HCT116 (cell line): ENCODE results near the gene CAPN15. TPM values are rescaled to one million over a fixed set of nuclear protein-coding genes. Genes with fewer than 3 reads are reported as not detected.

Experiments
- ATAC-seq: fragments of 200-7000 bp; cut with Tn5 transposase; 2 replicates; pipeline ENCODE4 v1.9.1; 2020; ENCODE audit warnings: mild to moderate bottlenecking, moderate library complexity
- BruUV-seq: library from RNA; stranded (reverse); fragments of 400-500 nt; replicated peaks from 2 replicates; lab custom pipeline; 2021; lab: Mats Ljungman, UMichigan
- CTCF ChIA-PET: fragments of 300-600 bp; sonication (Branson Sonifier 250); formaldehyde crosslinking; loops from one replicate; lab custom pipeline; 2021; ENCODE audit warnings: antibody characterized with exemption; lab: Charles Lee
- POLR2A ChIA-PET: fragments of 300-600, 350-600 bp; sonication (Branson Sonifier 250); formaldehyde crosslinking; loops from one replicate; lab custom pipeline; 2021; ENCODE audit warnings: antibody characterized with exemption; lab: Charles Lee
- RAD21 ChIA-PET, 2 experiments: fragments of 300-600 bp; sonication (Branson Sonifier 250); formaldehyde crosslinking; loops; one replicate each; lab custom pipeline; 2023; ENCODE audit warnings: low total read pairs in 2 of 2; ENCODE audit not compliant: uncharacterized antibody in 2 of 2, unreplicated experiment in 2 of 2, low non-redundant PET in 1 of 2; lab: Charles Lee
- DNase-seq: peaks from one replicate; pipeline ENCODE4 v3.0.0-alpha.2; 2010; ENCODE audit warnings: low read depth, low spot score
- H2AFZ ChIP-seq: fragments of 200-600 bp; shearing (Covaris generic), sonication (generic); 2 replicates; pipeline ENCODE4 v1.6.1; 2017; ENCODE audit warnings: low read depth, mixed run types, mixed read lengths, antibody characterized with exemption, low read length; ENCODE audit not compliant: poor library complexity, severe bottlenecking
- H3K27ac ChIP-seq: 2 replicates; pipeline ENCODE4 v1.5.1; 2012; ENCODE audit warnings: low read depth, low read length
- H3K27me3 ChIP-seq: fragments of 200-600 bp; sonication (generic); 2 replicates; pipeline ENCODE4 v1.6.1; 2016; ENCODE audit warnings: mixed run types, low read length, mixed read lengths; ENCODE audit not compliant: insufficient read depth
- H3K36me3 ChIP-seq, 2 experiments: fragments of 200-500 bp in 1 of 2; fragments of 200-600 bp in 1 of 2; sonication (Bioruptor generic) in 1 of 2; sonication (generic) in 1 of 2; 2 replicates each; pipeline versions ENCODE4 v1.5.1 to v1.6.1; 2014 to 2016; ENCODE audit warnings: low read length in 2 of 2, inconsistent platforms in 1 of 2, mixed read lengths in 1 of 2, mixed run types in 1 of 2; ENCODE audit not compliant: insufficient read depth in 2 of 2, control insufficient read depth in 1 of 2
- H3K4me1 ChIP-seq, 2 experiments: fragments of 200-600 bp in 1 of 2; sonication (generic) in 1 of 2; 2 replicates each; pipeline versions ENCODE4 v1.5.1 to v1.6.1; 2012 to 2017; ENCODE audit warnings: low read length in 2 of 2, inconsistent platforms in 1 of 2, mild to moderate bottlenecking in 1 of 2, mixed read lengths in 1 of 2, mixed run types in 1 of 2, moderate library complexity in 1 of 2; ENCODE audit not compliant: insufficient read depth in 2 of 2, control insufficient read depth in 1 of 2
- H3K4me2 ChIP-seq: fragments of 200-600 bp; sonication (generic); 2 replicates; pipeline ENCODE4 v1.6.1; 2017; ENCODE audit warnings: mixed run types, low read length, mixed read lengths
- H3K4me3 ChIP-seq, 2 experiments: fragments of 200-600 bp in 1 of 2; sonication (generic) in 1 of 2; replicated peaks in 1 of 2; 2 replicates each; pipeline ENCODE4 v1.5.1; 2011 to 2016; ENCODE audit warnings: low read length in 2 of 2, control low read depth in 1 of 2, low read depth in 1 of 2, mild to moderate bottlenecking in 1 of 2, mixed read lengths in 1 of 2, mixed run types in 1 of 2
- H3K79me2 ChIP-seq: fragments of 200-600 bp; sonication (generic); 2 replicates; pipeline ENCODE4 v1.6.1; 2017; ENCODE audit warnings: mild to moderate bottlenecking, mixed run types, low read length, moderate library complexity, mixed read lengths; ENCODE audit not compliant: insufficient read depth
- H3K9ac ChIP-seq: fragments of 200-600 bp; sonication (generic); 2 replicates; pipeline ENCODE4 v1.6.1; 2016; ENCODE audit warnings: low read length, mixed read lengths
- H3K9me2 ChIP-seq: fragments of 200-600 bp; sonication (generic), shearing (Covaris generic); 2 replicates; pipeline ENCODE4 v1.6.1; 2017; ENCODE audit warnings: mixed run types, mild to moderate bottlenecking, moderate library complexity; ENCODE audit not compliant: insufficient read depth
- H3K9me3 ChIP-seq, 2 experiments: fragments of 200-500 bp in 1 of 2; fragments of 200-600 bp in 1 of 2; sonication (Bioruptor generic) in 1 of 2; sonication (generic) in 1 of 2; 2 replicates each; pipeline ENCODE4 v1.6.1; 2014 to 2017; ENCODE audit warnings: low read length in 2 of 2, mixed read lengths in 2 of 2, inconsistent platforms in 1 of 2, low read depth in 1 of 2, mild to moderate bottlenecking in 1 of 2, mixed run types in 1 of 2, moderate library complexity in 1 of 2; ENCODE audit not compliant: control insufficient read depth in 1 of 2, insufficient read depth in 1 of 2
- H4K20me1 ChIP-seq: fragments of 200-600 bp; sonication (generic), shearing (Covaris generic); 2 replicates; pipeline ENCODE4 v1.6.1; 2017; ENCODE audit warnings: mixed run types, mild to moderate bottlenecking, moderate library complexity; ENCODE audit not compliant: insufficient read depth
- CBX3 ChIP-seq: IDR thresholded peaks from 2 replicates; pipeline ENCODE4 v1.6.1; 2012; ENCODE audit warnings: low read depth
- CEBPB ChIP-seq: IDR thresholded peaks from 2 replicates; pipeline ENCODE4 v1.6.1; 2012; ENCODE audit warnings: low read depth
- EGR1 ChIP-seq: IDR thresholded peaks from 2 replicates; pipeline ENCODE4 v1.6.1; 2012; ENCODE audit warnings: low read depth
- ELF1 ChIP-seq: IDR thresholded peaks from 2 replicates; pipeline ENCODE4 v1.6.1; 2012; ENCODE audit warnings: low read depth, borderline replicate concordance
- EZH2 ChIP-seq: fragments of 200-600 bp; sonication (generic); IDR thresholded peaks from 2 replicates; pipeline ENCODE4 v1.6.1; 2017; ENCODE audit warnings: antibody characterized with exemption, mixed run types
- FOSL1 ChIP-seq: IDR thresholded peaks from 2 replicates; pipeline ENCODE4 v1.6.1; 2012; ENCODE audit warnings: low read depth
- POLR2A ChIP-seq: IDR thresholded peaks from 2 replicates; pipeline ENCODE4 v1.7.0; 2011; ENCODE audit warnings: borderline replicate concordance; ENCODE audit not compliant: insufficient read depth, insufficient read length; ENCODE audit errors: extremely low read depth
- POLR2AphosphoS5 ChIP-seq: IDR thresholded peaks from 2 replicates; pipeline ENCODE4 v1.6.1; 2011; ENCODE audit warnings: mild to moderate bottlenecking, low read depth, low read length, moderate library complexity
- RAD21 ChIP-seq: IDR thresholded peaks from 2 replicates; pipeline ENCODE4 v1.6.1; 2012; ENCODE audit warnings: low read depth, mild to moderate bottlenecking
- SIN3A ChIP-seq: IDR thresholded peaks from 2 replicates; pipeline ENCODE4 v1.6.1; 2012; ENCODE audit warnings: low read depth
- SP1 ChIP-seq: IDR thresholded peaks from 2 replicates; pipeline ENCODE4 v1.6.1; 2012; ENCODE audit warnings: low read depth
- TCF7L2 ChIP-seq: IDR thresholded peaks from 2 replicates; pipeline ENCODE4 v1.7.0; 2011; ENCODE audit warnings: borderline replicate concordance, inconsistent platforms; ENCODE audit not compliant: insufficient read depth, insufficient read length; ENCODE audit errors: extremely low read depth
- YY1 ChIP-seq: IDR thresholded peaks from 2 replicates; pipeline ENCODE4 v1.6.1; 2011; ENCODE audit warnings: low read length, low read depth, moderate library complexity, mild to moderate bottlenecking; ENCODE audit not compliant: insufficient replicate concordance; ENCODE audit errors: extremely low read depth
- ZFX ChIP-seq: fragments of 450-650 bp; IDR thresholded peaks from 2 replicates; pipeline ENCODE4 v1.6.1; 2017
- intact Hi-C: fragments of 100-400 bp; cut with micrococcal nuclease; formaldehyde crosslinking; loops from 2 replicates; pipeline ENCODE4 v1.10.0; 2022
- total RNA-seq: library from RNA; stranded (reverse); gene quantifications from one replicate; pipeline ENCODE4 v1.2.1, GENCODE V29; 2021; ENCODE audit not compliant: unreplicated experiment
- TF ChIP-seq, protein P1 (sequence below): IDR thresholded peaks from 2 replicates; pipeline ENCODE4 v1.6.1; 2012
- TF ChIP-seq, protein P2 (sequence below): IDR thresholded peaks from 2 replicates; pipeline ENCODE4 v1.6.1; 2011; ENCODE audit warnings: mild to moderate bottlenecking, low read length, moderate library complexity; ENCODE audit not compliant: insufficient replicate concordance; ENCODE audit errors: extremely low read depth
- TF ChIP-seq, protein P3 (sequence below): IDR thresholded peaks from 2 replicates; pipeline ENCODE4 v1.6.1; 2012

The CAPN15 gene
- total RNA-seq, 1 experiment from 2014 or later: 39.0 TPM

DNA sequence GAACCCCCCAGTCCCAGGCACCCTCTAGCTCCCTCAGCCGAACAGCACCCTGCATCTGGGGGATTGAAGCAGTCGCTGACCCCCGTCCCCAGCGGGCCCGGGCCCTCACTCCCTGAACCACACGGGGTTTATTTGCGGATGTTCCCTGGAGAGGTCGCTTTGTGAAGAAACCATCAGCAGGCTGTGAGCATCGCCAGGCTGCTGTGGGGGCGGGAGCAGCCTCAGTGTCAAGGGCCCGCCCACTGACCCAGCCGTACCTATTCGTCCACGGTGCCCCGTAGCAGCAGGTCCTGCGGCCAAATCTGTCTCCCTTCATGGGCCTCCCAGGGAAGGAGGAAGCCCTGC is 55.9 kb downstream of the CAPN15 start:
- H3K4me1 ChIP-seq: peaks cover 2 to 12% of the 10 kb centered on the region in 2 experiments; a peak in 2 of 4 replicates
- ChIA-PET RAD21 (no interaction called here), POLR2A (no interaction called here)
- no peaks in the 10 kb centered on the region for H3K9me3 ChIP-seq
- H3K27me3 ChIP-seq: no peaks in the 10 kb centered on the region
- peaks cover 8% of the 10 kb centered on the region; the same call in 1 of the 2 replicates for H3K79me2 ChIP-seq
- H3K4me3 ChIP-seq: no peak overlapping the region
- no peak for ATAC-seq
- TF ChIP-seq EZH2: no peak
- TF ChIP-seq ZFX: no peak
- no peak for TF ChIP-seq CEBPB
- TF ChIP-seq ELF1: no peak
- TF ChIP-seq, protein P1, sequence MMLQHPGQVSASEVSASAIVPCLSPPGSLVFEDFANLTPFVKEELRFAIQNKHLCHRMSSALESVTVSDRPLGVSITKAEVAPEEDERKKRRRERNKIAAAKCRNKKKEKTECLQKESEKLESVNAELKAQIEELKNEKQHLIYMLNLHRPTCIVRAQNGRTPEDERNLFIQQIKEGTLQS: no peak
- no peak for TF ChIP-seq POLR2AphosphoS5
- TF ChIP-seq SIN3A: no peak
- no peak for TF ChIP-seq CBX3
- no peak for TF ChIP-seq SP1
- TF ChIP-seq FOSL1: no peak
- TF ChIP-seq, all 23 proteins: peak for 0
- no peaks in the 10 kb centered on the region for H3K36me3 ChIP-seq
- H3K9ac ChIP-seq: no peak overlapping the region
- H3K9me2 ChIP-seq: no peaks in the 10 kb centered on the region
- CTCF ChIA-PET: no interaction called here
- no peak overlapping the region for H3K27ac ChIP-seq
- no peak for DNase-seq
- intact Hi-C loops: no loop called here
- no peak overlapping the region for H2AFZ ChIP-seq
- no TSS peak for BruUV-seq
- no peak overlapping the region for H3K4me2 ChIP-seq
- no peaks in the 10 kb centered on the region for H4K20me1 ChIP-seq

DNA sequence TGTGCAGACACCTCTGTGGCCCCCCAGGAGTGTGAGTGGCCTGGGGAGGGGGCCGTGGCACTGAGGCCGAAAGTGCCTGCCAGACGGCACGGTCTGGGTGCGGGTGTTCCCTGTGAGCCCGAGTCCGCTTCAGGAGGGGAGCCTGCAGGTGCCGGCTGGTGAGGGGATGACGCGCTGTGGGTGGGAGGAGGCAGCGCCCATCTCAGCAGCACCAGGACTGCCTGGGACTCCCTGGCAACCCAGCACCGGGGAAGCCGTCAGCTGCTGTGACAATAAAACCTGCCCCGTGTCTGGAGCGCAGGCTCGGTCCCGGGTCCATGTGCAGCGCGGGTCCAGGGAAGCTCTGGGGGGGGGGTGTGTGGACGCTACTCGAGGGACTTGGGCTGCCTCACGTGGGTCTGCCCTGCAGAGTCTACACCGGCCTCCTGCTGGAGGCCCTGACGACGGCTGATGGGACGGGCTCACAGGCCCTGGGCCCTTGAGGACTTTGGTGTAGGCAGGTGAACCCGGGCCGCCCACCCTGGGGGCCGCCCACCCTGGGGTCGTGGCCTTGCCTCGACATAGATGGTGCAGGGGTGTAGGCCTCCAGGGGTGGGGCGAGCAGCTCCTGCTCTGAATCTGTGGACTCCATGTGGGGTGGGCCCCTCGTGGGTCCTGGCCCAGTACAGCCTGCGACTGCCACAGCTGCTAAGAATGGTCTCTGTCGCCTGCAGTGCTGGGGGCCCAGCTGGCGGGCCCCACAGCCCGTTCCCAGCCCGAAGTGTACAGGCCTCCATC is 56.5 kb downstream of the CAPN15 start:
- POLR2A ChIA-PET: no interaction called here
- no TSS peak for BruUV-seq
- TF ChIP-seq, protein P2, sequence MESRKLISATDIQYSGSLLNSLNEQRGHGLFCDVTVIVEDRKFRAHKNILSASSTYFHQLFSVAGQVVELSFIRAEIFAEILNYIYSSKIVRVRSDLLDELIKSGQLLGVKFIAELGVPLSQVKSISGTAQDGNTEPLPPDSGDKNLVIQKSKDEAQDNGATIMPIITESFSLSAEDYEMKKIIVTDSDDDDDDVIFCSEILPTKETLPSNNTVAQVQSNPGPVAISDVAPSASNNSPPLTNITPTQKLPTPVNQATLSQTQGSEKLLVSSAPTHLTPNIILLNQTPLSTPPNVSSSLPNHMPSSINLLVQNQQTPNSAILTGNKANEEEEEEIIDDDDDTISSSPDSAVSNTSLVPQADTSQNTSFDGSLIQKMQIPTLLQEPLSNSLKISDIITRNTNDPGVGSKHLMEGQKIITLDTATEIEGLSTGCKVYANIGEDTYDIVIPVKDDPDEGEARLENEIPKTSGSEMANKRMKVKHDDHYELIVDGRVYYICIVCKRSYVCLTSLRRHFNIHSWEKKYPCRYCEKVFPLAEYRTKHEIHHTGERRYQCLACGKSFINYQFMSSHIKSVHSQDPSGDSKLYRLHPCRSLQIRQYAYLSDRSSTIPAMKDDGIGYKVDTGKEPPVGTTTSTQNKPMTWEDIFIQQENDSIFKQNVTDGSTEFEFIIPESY: no peak
- TF ChIP-seq CEBPB (no peak), TCF7L2 (no peak), POLR2AphosphoS5 (no peak), YY1 (no peak), ZFX (no peak), SP1 (no peak), SIN3A (no peak), POLR2A (no peak), RAD21 (no peak), ELF1 (no peak), EGR1 (no peak)
- TF ChIP-seq, protein P3, sequence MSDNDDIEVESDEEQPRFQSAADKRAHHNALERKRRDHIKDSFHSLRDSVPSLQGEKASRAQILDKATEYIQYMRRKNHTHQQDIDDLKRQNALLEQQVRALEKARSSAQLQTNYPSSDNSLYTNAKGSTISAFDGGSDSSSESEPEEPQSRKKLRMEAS: no peak
- intact Hi-C loops: no loop called here
- ATAC-seq: no peak
- no peak overlapping the region for H3K4me3 ChIP-seq
- H3K9me3 ChIP-seq: no peaks in the 10 kb centered on the region
- no peak overlapping the region for H3K4me2 ChIP-seq
- no peak overlapping the region for H2AFZ ChIP-seq
- DNase-seq: no peak
- H3K9me2 ChIP-seq: no peaks in the 10 kb centered on the region
- no peaks in the 10 kb centered on the region for H4K20me1 ChIP-seq
- H3K27ac ChIP-seq: no peak overlapping the region
- RAD21 ChIA-PET: no interaction called here
- peaks cover 2 to 12% of the 10 kb centered on the region in 2 experiments; a peak in 2 of 4 replicates for H3K4me1 ChIP-seq
- H3K9ac ChIP-seq: no peak overlapping the region
- H3K79me2 ChIP-seq: peaks cover 12% of the 10 kb centered on the region; the same call in 1 of the 2 replicates
- CTCF ChIA-PET: no interaction called here
- no peaks in the 10 kb centered on the region for H3K27me3 ChIP-seq
- H3K36me3 ChIP-seq: no peaks in the 10 kb centered on the region
